ENCODE results near the gene RAD51. TPM values are rescaled to one million over a fixed set of nuclear protein-coding genes. Genes with fewer than 3 reads are reported as not detected.

RAD51 gene
- total and polyA plus RNA-seq, 9 of the 15 experiments (the other 6 are each of a cell fraction or from before 2014, with no cell fraction given): 16.0 to 63.8 (median 34.6) TPM

DNA sequence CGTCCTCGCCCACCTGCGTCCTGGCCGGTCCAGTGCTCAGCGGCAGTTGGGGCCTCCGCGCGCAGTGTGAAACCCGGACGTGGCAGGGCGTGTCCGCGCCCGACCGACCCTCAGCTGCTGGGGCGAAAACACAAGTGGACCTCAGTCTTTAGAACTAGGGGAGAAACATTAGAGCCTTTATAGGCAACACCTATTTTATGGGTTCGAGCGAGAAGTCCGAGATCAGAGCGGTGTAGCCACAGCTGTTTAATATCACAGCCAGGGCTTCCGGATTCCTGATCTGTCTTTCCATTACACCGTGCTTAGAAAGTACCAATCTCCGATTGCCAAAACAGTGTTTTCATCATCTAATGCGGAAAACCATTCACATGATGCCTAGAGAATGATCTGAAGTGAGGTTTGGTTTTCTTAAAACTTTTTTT, 506 bp downstream of the RAD51 start:
- Histone ChIP-seq H3K4me1 (replicated peaks in 1 of 2; ENCODE audit: control insufficient read depth in 2 of 2, insufficient read depth in 2 of 2, low read length in 2 of 2) (peaks cover 5 to 14% of the 10 kb centered on the region in 2 experiments; a peak in 4 of 5 replicates), H3K9me3 (replicated peaks; ENCODE audit: control insufficient read depth, insufficient read depth, low read depth, low read length) (no peaks in the 10 kb centered on the region), H3K27ac (ENCODE audit: extremely low read depth, low read depth, low read length) (peak overlapping the region; percentile 90), H3K9ac (ENCODE audit: insufficient read depth in 1 of 2, low read depth in 2 of 2, low read length in 2 of 2) (peak overlapping the region; percentile 86 to 99), H3K4me2 (ENCODE audit: insufficient read depth, low read length) (peak overlapping the region; percentile 88), H4K20me1 (replicated peaks; ENCODE audit: control insufficient read depth, insufficient read depth, low read length) (no peaks in the 10 kb centered on the region), H3K9me1 (ENCODE audit: control insufficient read depth, insufficient read depth, low read length) (no peaks in the 10 kb centered on the region), H3K79me2 (ENCODE audit: control insufficient read depth, insufficient read depth, low read length) (peaks cover 50% of the 10 kb centered on the region), H2AFZ (ENCODE audit: low read depth, low read length) (peak overlapping the region; percentile 93), H3K27me3 (ENCODE audit: control insufficient read depth in 2 of 2, insufficient read depth in 2 of 2, low read length in 2 of 2) (no peaks in the 10 kb centered on the region), H3K4me3 (peak overlapping the region; percentile 54), H3K36me3 (ENCODE audit: control insufficient read depth, insufficient read depth, low read length) (peaks cover 33% of the 10 kb centered on the region)
- ChIA-PET CTCF (ENCODE audit: low intra/inter-chr PET ratio) (no interaction called here), POLR2A (interaction anchor here (0.6 to 2.8 kb wide), 10 partner anchors 10 to 259 kb away, joined by 3 to 9 read pairs (median 4); partner anchors contain the start of genes CCDC32 and GCHFR)
- DNase-seq (ENCODE audit: extremely low read depth in 1 of 4, low spot score in 3 of 4) (peak in 2 of 4 experiments; percentile 46 to 60), FAIRE-seq (no peak), ATAC-seq (peak; percentile 72)
- in situ Hi-C loops (cut with MboI) (no loop called here), intact Hi-C loops (cut with micrococcal nuclease) (no loop called here)
- TSS peak; percentile 63 for BruUV-seq (replicated peaks)
- WGBS (ENCODE audit: insufficient coverage, low coverage, missing lambda C conversion rate): 0% methylated on average over 14 of the region's 24 CpGs
- TF ChIP-seq, protein P1, sequence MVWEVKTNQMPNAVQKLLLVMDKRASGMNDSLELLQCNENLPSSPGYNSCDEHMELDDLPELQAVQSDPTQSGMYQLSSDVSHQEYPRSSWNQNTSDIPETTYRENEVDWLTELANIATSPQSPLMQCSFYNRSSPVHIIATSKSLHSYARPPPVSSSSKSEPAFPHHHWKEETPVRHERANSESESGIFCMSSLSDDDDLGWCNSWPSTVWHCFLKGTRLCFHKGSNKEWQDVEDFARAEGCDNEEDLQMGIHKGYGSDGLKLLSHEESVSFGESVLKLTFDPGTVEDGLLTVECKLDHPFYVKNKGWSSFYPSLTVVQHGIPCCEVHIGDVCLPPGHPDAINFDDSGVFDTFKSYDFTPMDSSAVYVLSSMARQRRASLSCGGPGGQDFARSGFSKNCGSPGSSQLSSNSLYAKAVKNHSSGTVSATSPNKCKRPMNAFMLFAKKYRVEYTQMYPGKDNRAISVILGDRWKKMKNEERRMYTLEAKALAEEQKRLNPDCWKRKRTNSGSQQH (CRISPR knock-in tag; IDR thresholded peaks at IDR 0.05): no peak
- TF ChIP-seq MIER1 (IDR thresholded peaks at IDR 0.05; ENCODE audit: low read depth) (no peak), TEAD4 (IDR thresholded peaks at IDR 0.05; ENCODE audit: low read length) (0 out of 2 replicates have a peak, but pooled peaks have one; percentile 7), TEAD4 (CRISPR knock-in tag; IDR thresholded peaks at IDR 0.05; ENCODE audit: borderline replicate concordance) (no peak), SP2 (IDR thresholded peaks at IDR 0.05; ENCODE audit: extremely low read depth, low read depth, low read length, poor library complexity, severe bottlenecking) (no peak), CBFB (CRISPR knock-in tag; IDR thresholded peaks at IDR 0.05) (0 out of 2 replicates have a peak, but pooled peaks have one; percentile 46), ZNF830 (CRISPR knock-in tag; IDR thresholded peaks at IDR 0.05) (0 out of 2 replicates have a peak, but pooled peaks have one; percentile 41), CBX5 (IDR thresholded peaks at IDR 0.05; ENCODE audit: borderline replicate concordance, low read depth) (no peak), RB1 (IDR thresholded peaks at IDR 0.05; ENCODE audit: low read depth) (no peak), SUPT5H (IDR thresholded peaks at IDR 0.05) (no peak)
- TF ChIP-seq, protein P2, sequence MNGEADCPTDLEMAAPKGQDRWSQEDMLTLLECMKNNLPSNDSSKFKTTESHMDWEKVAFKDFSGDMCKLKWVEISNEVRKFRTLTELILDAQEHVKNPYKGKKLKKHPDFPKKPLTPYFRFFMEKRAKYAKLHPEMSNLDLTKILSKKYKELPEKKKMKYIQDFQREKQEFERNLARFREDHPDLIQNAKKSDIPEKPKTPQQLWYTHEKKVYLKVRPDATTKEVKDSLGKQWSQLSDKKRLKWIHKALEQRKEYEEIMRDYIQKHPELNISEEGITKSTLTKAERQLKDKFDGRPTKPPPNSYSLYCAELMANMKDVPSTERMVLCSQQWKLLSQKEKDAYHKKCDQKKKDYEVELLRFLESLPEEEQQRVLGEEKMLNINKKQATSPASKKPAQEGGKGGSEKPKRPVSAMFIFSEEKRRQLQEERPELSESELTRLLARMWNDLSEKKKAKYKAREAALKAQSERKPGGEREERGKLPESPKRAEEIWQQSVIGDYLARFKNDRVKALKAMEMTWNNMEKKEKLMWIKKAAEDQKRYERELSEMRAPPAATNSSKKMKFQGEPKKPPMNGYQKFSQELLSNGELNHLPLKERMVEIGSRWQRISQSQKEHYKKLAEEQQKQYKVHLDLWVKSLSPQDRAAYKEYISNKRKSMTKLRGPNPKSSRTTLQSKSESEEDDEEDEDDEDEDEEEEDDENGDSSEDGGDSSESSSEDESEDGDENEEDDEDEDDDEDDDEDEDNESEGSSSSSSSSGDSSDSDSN (IDR thresholded peaks at IDR 0.05; ENCODE audit: borderline replicate concordance in 1 of 2, low read depth in 2 of 2, low read length in 2 of 2): peak in 1 of 2 experiments; percentile 76; a peak in 1 of 4 replicates
- TF ChIP-seq, protein P3, sequence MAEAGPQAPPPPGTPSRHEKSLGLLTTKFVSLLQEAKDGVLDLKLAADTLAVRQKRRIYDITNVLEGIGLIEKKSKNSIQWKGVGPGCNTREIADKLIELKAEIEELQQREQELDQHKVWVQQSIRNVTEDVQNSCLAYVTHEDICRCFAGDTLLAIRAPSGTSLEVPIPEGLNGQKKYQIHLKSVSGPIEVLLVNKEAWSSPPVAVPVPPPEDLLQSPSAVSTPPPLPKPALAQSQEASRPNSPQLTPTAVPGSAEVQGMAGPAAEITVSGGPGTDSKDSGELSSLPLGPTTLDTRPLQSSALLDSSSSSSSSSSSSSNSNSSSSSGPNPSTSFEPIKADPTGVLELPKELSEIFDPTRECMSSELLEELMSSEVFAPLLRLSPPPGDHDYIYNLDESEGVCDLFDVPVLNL (CRISPR knock-in tag; IDR thresholded peaks at IDR 0.05; ENCODE audit: low read depth): no peak
- TF ChIP-seq, protein P4, sequence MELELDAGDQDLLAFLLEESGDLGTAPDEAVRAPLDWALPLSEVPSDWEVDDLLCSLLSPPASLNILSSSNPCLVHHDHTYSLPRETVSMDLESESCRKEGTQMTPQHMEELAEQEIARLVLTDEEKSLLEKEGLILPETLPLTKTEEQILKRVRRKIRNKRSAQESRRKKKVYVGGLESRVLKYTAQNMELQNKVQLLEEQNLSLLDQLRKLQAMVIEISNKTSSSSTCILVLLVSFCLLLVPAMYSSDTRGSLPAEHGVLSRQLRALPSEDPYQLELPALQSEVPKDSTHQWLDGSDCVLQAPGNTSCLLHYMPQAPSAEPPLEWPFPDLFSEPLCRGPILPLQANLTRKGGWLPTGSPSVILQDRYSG (tag; conservative IDR thresholded peaks at IDR 0.05; ENCODE audit: low read depth): no peak
- TF ChIP-seq, protein P5, sequence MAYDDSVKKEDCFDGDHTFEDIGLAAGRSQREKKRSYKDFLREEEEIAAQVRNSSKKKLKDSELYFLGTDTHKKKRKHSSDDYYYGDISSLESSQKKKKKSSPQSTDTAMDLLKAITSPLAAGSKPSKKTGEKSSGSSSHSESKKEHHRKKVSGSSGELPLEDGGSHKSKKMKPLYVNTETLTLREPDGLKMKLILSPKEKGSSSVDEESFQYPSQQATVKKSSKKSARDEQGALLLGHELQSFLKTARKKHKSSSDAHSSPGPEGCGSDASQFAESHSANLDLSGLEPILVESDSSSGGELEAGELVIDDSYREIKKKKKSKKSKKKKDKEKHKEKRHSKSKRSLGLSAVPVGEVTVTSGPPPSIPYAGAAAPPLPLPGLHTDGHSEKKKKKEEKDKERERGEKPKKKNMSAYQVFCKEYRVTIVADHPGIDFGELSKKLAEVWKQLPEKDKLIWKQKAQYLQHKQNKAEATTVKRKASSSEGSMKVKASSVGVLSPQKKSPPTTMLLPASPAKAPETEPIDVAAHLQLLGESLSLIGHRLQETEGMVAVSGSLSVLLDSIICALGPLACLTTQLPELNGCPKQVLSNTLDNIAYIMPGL (CRISPR knock-in tag; IDR thresholded peaks at IDR 0.05): peak; percentile 58; the same call in 1 of the 2 replicates
